GM19452 (cell line): ENCODE measurements around the gene MICA.
"Not testable (repeated sequence)": the region's sequence is repeated elsewhere in the genome, so short reads cannot be mapped to it uniquely, and the experiment has no call there.

Experiments used
- ATAC-seq: cut with Tn5 transposase; IDR thresholded peaks from one replicate; pipeline ENCODE4 v1.9.1; 2021; ENCODE audit not compliant: unreplicated experiment

MICA gene

DNA sequence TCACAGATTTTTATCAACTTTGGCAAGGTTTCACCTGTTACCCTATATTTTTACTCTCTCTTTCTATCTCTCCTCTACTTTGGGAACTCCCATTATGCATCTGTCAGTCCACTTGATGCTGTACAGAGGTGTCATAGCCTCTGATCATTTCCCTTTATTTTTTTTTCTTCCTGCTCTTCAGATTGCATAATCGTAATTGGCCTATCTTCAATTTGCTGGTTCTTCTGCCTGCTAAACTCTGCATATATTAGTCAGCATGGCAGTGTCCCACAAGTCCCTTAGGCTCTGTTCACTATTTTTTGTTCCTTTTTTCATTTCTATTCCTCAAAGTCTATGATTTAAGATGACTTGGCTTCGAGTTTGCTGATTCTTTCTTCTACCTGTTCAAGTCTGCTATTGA, 49.9 kb downstream of the MICA start:
- no peak for ATAC-seq

DNA sequence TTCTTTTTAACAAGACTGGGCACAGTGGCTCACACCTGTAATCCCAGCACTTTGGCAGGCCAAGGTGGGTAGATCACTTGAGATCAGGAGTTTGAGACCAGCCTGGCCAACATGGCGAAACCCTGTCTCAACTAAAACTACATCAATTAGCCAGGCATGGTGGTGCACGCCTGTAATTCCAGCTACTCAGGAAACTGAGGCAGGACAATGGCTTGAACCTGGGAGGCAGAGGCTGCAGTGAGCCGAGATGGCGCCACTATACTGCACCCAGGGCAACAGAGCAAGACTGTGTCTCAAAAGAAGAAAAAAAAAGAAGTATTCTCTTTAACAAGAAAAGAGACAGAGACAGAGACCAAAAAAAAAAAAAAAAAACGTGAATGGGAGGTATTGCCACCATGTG, 56.5 kb downstream of the MICA start:
- not testable (repeated sequence) for ATAC-seq

GRCh38 chr6:31460361-31461025, 57.1 kb downstream of the MICA start:
- no peak for ATAC-seq

DNA sequence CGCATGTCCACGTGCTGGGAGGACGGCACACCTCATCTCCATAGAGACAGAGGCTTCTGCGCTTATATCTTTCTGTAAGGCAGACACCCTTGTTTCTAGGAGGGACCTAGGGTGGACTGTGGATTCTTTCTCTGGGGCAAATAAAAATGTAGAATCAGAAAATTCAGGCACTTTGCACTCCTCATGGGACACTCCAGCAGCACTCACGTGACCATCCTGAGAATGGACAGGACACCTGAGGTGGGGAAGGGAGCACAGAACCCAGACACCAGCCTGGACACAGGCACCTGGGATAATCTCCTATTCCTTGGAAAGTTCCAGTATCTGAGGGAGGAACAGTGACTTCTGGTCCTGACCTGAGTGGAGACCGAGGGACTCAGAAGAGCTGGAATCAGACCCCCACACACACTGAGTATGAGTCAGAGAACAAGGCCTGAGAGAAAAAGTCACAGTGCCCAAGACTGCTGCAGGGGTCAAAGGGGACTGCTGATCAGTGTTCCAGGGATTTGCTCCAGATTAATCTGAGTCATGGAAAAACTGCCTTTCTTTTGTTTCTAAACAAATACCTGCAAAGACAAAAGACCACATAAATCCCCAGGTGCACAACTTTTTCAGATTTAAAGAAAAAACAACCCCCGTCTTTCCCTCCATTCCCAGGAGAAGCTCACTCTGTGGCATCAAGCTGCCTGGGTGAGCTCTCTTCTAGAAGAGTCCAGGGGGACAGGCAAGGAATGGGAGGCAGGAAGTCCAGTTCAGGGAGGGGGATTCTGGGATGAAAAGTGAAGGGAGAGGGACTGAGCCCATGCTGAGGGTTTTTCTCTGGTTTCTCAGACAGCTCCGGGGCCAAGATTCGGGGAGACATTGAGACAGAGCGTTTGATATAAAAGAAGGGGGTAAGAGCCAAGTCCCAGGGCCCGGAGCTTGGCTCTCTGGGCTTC, 58.9 kb downstream of the MICA start:
- ATAC-seq: no peak

GRCh38 chr6:31462964-31463870, 59.8 kb downstream of the MICA start:
- peak; percentile 78 for ATAC-seq

GRCh38 chr6:31464252-31465184, 61.1 kb downstream of the MICA start:
- ATAC-seq: no peak
